ENCODE measurements around the gene SRRM4.

SRRM4 gene

GRCh38 chr12:118979763-118980406, 1.5 kb upstream of the SRRM4 start:
- Histone ChIP-seq H3K27ac (ENCODE audit: low read depth, low read length) (no peak overlapping the region), H3K9me3 (ENCODE audit: control insufficient read depth, insufficient read depth, low read length) (no peaks in the 10 kb centered on the region), H3K27me3 (ENCODE audit: control insufficient read depth, low read length) (no peaks in the 10 kb centered on the region), H3F3A (ENCODE audit: control insufficient read depth, insufficient read depth) (no peaks in the 10 kb centered on the region), H3K4me1 (ENCODE audit: control insufficient read depth, low read length) (no peaks in the 10 kb centered on the region), H3K4me3 (ENCODE audit: low read length) (no peak overlapping the region), H3K4me2 (ENCODE audit: low read length) (no peak overlapping the region), H3K79me2 (ENCODE audit: control insufficient read depth, low read length) (no peaks in the 10 kb centered on the region), H3K9me2 (replicated peaks; ENCODE audit: control insufficient read depth, low read length) (no peaks in the 10 kb centered on the region), H3K36me3 (ENCODE audit: control insufficient read depth, low read length) (no peaks in the 10 kb centered on the region), H4K20me1 (ENCODE audit: control insufficient read depth, insufficient read depth, low read depth, low read length) (no peaks in the 10 kb centered on the region)
- no peak for TF ChIP-seq EZH2phosphoT487 (IDR thresholded peaks at IDR 0.05; ENCODE audit: borderline replicate concordance, low read length)
- peak; percentile 80 for TF ChIP-seq CTCF (IDR thresholded peaks at IDR 0.05; ENCODE audit: low read depth, low read length, poor library complexity, severe bottlenecking)

GRCh38 chr12:118980407-118981014, 830 bp upstream of the SRRM4 start:
- H4K20me1 ChIP-seq (ENCODE audit: control insufficient read depth, insufficient read depth, low read depth, low read length): no peaks in the 10 kb centered on the region
- no peak overlapping the region for H3K4me3 ChIP-seq (ENCODE audit: low read length)
- no peaks in the 10 kb centered on the region for H3K4me1 ChIP-seq (ENCODE audit: control insufficient read depth, low read length)

GRCh38 chr12:118982302-118982701, 961 bp downstream of the SRRM4 start:
- no peaks in the 10 kb centered on the region for H4K20me1 ChIP-seq (ENCODE audit: control insufficient read depth, insufficient read depth, low read depth, low read length)
- no peak overlapping the region for H3K4me2 ChIP-seq (ENCODE audit: low read length)
- H3K27me3 ChIP-seq (ENCODE audit: control insufficient read depth, low read length): no peaks in the 10 kb centered on the region
- H3F3A ChIP-seq (ENCODE audit: control insufficient read depth, insufficient read depth): no peaks in the 10 kb centered on the region
- no peaks in the 10 kb centered on the region for H3K4me1 ChIP-seq (ENCODE audit: control insufficient read depth, low read length)
- no peaks in the 10 kb centered on the region for H3K9me2 ChIP-seq (replicated peaks; ENCODE audit: control insufficient read depth, low read length)
- H3K9me3 ChIP-seq (ENCODE audit: control insufficient read depth, insufficient read depth, low read length): no peaks in the 10 kb centered on the region
- H3K79me2 ChIP-seq (ENCODE audit: control insufficient read depth, low read length): no peaks in the 10 kb centered on the region
- no peak for TF ChIP-seq CTCF (IDR thresholded peaks at IDR 0.05; ENCODE audit: low read depth, low read length, poor library complexity, severe bottlenecking)
- TF ChIP-seq EZH2phosphoT487 (IDR thresholded peaks at IDR 0.05; ENCODE audit: borderline replicate concordance, low read length): no peak
- H3K36me3 ChIP-seq (ENCODE audit: control insufficient read depth, low read length): no peaks in the 10 kb centered on the region
- no peak overlapping the region for H3K4me3 ChIP-seq (ENCODE audit: low read length)
- no peak overlapping the region for H3K27ac ChIP-seq (ENCODE audit: low read depth, low read length)

More at GRCh38 chr12:118980407-118981014, 830 bp upstream of the SRRM4 start:
- Histone ChIP-seq H3F3A (ENCODE audit: control insufficient read depth, insufficient read depth) (no peaks in the 10 kb centered on the region), H3K79me2 (ENCODE audit: control insufficient read depth, low read length) (no peaks in the 10 kb centered on the region), H3K4me2 (ENCODE audit: low read length) (no peak overlapping the region), H3K36me3 (ENCODE audit: control insufficient read depth, low read length) (no peaks in the 10 kb centered on the region), H3K9me3 (ENCODE audit: control insufficient read depth, insufficient read depth, low read length) (no peaks in the 10 kb centered on the region), H3K27ac (ENCODE audit: low read depth, low read length) (no peak overlapping the region), H3K27me3 (ENCODE audit: control insufficient read depth, low read length) (no peaks in the 10 kb centered on the region), H3K9me2 (replicated peaks; ENCODE audit: control insufficient read depth, low read length) (no peaks in the 10 kb centered on the region)
- TF ChIP-seq CTCF (IDR thresholded peaks at IDR 0.05; ENCODE audit: low read depth, low read length, poor library complexity, severe bottlenecking) (no peak), EZH2phosphoT487 (IDR thresholded peaks at IDR 0.05; ENCODE audit: borderline replicate concordance, low read length) (no peak)

Data from DOHH2 (cell line).